ENCODE measurements around the gene MYL7.

Gene MYL7

GRCh38 chr7:44102846-44103565 is 38.1 kb downstream of the MYL7 start:
- FAIRE-seq (no peak), DNase-seq (ENCODE audit: insufficient read length, low spot score) (no peak)

DNA sequence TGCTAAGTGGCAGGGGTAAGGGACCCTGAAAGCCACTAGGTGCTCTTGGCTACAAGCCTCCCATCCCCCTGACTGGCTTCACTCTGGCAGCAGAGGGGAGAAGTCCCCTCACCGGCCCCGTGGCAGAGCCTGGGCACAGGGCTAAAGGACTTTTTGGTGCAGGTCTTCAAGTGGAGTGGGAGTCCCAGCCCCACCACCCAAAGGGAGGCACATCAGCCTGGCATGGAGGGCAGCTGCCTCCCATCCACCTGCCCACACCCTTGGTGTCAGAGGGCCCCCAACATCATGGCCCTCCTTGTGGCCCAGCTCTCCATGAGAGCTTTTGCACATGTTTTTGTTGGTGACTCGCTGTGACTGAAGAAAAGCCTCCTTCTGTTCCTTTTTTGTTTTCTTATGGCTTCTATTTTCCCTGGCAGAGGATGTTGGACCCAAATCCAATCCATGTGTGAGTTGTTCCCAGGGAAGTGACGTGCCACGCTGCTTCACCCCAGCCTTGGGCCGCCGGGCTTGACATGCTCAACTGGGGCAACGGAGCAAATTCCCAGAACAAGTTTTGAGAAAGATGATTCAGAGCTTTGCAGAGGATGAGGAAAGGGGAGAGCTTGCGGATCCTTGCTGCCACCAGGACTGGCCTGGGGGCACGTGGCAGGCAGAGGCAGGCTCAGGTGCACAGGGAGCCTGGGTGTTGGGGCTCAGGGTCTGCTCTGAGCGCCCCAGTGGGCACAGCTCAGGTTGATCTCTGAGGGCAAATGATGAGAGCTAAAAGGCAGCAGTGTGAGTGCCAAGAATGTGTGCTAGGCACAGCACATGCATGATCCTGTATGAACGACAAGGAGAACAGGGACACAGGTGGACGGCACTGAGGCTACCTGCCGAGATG is 38.9 kb downstream of the MYL7 start:
- FAIRE-seq (no peak), DNase-seq (ENCODE audit: insufficient read length, low spot score) (no peak)

GRCh38 chr7:44101303-44101965 is 39.7 kb downstream of the MYL7 start:
- DNase-seq (ENCODE audit: insufficient read length, low spot score) = no peak
- no peak for FAIRE-seq

DNA sequence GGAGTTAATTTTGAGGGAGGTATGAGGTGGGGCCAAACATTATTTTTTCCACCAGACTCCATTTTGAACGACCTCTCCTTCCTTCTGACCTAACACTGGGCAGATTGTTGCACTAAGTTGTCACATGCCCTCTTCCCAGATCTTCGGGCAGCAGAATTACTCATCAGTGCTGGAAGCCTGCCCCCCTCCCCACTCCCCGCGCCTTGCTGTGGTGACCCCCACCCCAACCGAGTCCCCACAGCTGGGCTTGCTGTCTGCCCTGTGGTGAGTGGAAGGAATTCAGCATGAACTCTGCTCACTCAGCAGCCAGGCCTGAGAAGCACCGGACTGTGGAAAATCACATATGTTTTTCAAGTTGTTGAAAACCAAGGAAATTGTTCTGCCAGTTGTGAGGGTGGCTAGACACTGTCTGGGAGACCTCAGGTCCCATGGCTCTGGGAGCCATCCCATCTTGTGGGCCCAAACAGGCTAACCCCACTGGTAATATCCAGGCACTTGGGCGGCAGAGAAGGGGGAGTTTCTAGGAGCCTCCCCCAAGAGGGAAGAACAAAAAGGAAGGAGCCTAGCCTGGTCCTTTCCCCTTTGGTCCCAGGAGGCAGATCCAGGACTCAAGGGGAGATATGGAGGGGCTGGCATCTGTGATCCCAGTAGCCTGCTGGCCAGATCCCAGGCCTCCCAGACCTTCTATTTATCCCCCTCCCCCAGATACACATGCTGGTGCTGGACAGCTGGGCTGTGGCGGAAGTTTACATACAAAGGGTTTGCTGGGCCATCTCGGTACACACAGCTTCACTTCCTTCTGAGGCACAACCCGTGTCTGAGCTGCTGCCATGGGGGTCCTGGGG is 40.5 kb downstream of the MYL7 start:
- FAIRE-seq = peak; percentile 4
- no peak for DNase-seq (ENCODE audit: insufficient read length, low spot score)

DNA sequence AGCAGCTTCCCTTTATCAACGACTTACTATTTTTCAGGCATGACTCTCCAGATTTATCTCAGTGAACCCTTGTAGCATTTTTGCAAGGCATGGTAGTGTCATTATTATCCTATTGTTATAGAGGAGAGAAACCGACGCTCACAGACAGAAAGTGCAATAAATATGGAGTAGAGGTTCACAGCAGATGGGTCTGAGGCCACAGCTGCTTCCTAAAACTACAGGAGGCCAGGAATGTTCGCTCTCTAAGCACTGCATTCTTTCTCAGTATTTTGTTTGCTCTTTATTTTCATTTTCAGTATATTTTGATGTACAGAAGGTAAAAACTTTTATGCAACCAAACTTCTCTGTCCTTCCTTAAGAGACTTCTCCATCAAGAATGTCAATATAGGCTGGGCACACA is 41.5 kb downstream of the MYL7 start:
- DNase-seq (ENCODE audit: insufficient read length, low spot score) (no peak), FAIRE-seq (no peak)

DNA sequence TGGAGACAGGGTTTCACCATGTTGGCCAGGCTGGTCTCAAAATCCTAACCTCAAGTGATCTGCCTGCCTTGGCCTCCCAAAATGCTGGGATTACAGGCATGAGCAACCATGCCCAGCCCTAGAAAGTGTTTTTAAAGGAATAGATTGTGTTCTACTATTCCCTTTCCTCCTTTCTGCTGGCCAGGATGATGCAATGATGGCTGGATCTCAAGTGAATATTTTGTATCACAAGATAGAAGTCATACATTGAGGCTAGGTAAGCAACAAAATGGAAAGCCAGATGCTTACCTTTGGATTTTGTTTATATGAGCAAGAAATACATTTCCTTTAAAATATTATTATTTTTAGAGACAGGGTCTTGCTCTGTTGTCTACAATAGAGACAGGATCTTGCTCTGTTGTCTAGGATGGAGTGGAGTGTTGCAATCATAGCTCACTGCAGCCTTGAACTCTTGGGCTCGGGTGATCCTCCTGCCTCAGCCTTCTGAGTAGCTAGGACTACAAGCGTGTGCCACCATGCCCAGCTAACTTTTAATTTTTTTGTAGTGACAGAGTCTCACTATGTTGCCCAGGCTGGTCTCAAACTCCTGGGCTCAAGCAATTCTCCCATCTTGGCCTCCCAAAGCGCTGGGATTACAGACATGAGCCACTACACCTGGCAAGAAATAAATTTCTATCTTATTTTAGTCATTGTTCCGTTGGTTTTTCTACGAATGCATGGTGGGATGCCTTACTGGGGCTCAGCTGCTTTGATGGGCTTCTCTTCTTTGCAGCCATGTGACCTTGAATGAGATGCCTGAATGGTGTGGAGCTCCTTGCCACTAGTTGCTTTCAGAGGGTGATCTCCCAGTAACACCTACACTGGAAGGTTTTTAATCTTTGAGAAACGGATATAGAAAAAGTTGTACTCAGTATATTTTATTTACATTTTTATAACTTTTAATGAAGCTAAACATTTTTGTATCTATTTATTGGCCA is 42.8 kb downstream of the MYL7 start:
- FAIRE-seq (no peak), DNase-seq (ENCODE audit: insufficient read length, low spot score) (no peak)

DNA sequence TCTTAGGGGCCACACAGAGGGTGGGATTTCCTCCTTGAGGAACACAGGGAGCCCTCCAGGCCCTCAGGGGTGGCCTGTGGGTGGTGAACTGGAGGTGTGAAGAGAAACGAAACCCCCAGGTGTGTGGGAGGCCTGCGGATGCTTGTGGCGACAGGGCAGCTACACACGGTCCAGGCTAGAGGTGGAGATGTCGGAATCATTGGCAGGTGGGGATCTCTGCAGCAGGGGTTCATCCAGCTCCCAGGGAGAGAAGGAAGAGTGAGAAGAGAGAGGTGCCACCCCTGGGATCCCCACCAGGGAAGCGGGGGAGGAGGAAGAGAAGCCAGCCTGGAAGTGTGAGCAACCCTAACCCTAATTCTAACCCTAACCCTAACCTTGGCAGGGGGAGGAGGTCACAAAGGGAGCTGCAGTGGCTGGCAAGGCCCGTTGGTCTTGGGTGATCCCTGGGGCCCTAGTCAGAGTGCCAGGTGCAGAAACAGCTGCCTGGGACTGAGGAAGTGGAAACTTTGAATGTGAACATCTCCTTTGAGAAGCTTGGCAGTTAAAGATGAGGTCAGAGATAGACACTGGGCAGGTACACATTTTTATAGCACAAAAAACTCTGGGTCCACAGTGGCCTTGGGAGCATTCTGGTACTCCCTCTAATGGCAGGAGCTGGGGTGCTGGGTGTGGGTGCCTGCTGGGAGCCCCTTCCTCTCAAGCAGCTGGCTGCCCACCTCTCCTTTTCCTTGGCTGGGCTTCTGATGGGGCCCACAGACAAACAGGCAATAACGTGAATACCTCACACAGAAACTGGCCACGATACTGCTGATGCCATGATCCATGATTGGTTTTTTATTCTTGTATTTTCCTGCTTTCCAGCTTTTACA is 43.8 kb downstream of the MYL7 start:
- no peak for FAIRE-seq

GRCh38 chr7:44096326-44096881 is 44.7 kb downstream of the MYL7 start:
- FAIRE-seq = no peak
- DNase-seq (ENCODE audit: insufficient read length, low spot score) = no peak

More for the DNA sequence above, 43.8 kb downstream of the MYL7 start:
- DNase-seq (ENCODE audit: insufficient read length, low spot score) = no peak

DNA sequence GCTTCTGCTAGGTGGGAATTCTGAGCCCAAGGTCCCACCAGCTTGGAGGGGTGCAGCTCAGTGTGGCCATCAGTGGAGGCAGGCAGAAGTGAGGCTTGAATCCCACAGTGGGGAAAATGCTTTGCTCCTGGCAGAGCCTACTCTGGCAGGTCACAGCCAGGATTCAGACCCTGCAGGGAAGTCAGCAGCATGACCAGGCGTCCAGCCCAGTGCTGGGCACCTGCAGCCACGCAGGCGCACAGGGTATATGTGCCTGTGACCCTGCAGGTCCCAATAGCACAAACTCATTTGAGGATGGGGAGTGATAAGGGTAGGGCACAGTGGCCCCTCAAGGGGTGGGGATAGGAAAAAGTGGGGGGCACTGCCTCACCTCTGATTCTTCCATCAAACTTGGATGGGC is 45.4 kb downstream of the MYL7 start:
- DNase-seq (ENCODE audit: insufficient read length, low spot score) (no peak), FAIRE-seq (no peak)

DNA sequence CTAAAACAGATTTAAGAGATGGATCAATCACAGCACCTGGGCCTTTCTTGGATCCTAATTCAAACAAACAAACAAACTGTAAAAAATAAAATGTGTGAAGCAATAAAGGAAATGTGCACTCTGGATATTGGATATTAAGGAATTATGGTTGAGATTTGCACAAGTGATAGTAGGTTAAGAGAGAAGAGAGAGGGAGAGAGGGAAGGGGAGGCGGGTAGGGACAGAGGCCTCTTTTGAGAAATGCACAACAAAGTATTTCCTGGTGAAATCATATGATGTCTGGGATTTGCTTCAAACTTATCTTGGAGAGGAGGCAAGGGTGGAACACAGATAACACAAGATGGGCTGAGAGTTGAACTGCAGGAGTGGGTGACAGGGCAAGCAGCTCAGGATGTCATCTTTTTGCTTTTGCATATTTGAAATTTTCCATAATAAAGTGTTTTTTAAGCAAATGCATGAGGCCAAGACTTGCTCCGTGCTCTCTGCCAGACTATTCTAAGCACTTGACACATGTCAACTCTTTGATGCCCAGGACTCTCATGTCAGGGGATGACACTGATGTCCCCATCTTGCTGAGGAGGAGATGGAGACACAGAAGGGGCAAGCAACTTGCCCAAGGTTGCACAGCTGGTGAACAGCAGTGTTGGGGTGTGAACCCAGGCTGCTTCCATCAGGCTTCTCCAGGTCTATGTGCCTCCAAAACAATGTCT is 46.1 kb downstream of the MYL7 start:
- DNase-seq (ENCODE audit: insufficient read length, low spot score) = no peak
- no peak for FAIRE-seq

DNA sequence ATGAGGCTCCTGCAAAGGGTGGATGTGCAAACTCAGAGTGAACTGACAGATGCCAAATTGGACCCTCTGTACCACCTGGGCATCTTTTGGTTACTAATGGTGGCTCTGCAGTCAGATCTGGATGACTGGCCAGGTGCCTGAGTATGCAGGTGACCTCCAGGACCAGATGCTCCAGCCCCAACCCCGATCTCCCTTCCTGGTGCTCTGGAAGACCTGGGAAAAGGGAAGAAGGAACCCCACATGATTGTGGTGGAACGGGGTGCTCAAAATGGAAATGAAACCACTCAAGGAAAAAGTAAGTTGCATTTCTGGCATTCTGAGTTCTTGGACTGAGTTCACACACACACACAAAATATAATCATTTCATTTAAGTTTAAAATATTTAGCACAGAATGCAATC is 46.8 kb downstream of the MYL7 start:
- DNase-seq (ENCODE audit: insufficient read length, low spot score) = no peak
- FAIRE-seq = no peak

DNA sequence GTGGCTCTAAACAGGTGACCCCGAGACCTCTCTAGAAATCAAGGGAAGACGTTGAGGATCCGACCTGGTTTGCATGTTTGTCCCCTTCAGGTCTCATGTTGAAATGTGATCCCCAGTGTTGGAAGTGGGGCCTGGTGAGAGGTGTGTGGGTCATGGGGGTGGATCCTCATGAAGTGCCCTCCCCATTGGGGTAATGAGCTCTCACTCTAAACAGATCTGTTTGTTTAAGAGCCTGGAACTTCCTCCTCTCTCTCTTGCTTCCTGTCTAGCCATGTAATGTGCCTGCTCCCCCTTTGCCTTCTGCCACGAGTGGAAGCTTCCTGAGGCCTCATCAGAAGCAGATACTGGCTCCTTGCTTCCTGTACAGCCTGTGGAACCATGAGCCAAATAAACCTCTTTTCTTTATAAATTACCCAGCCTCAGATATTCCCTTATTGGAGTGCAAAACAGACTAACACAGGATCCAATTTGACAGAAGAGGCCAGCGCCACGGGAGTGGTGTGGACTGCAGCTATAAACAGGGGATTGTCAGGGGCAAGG is 48.0 kb downstream of the MYL7 start:
- DNase-seq (ENCODE audit: insufficient read length, low spot score) (no peak), FAIRE-seq (no peak)

Data from HTR-8/SVneo (cell line).